ENCODE data around the gene AIPL1. TPM values are rescaled to one million over a fixed set of nuclear protein-coding genes. Genes with fewer than 3 reads are reported as not detected.

The AIPL1 gene
- total and polyA plus RNA-seq, 2 experiments from 2014 or later: not detected

GRCh38 chr17:6393351-6393952, 41.5 kb downstream of the AIPL1 start:
- Histone ChIP-seq H3K27me3 (peaks cover 5% of the 10 kb centered on the region), H3K4me2 (peak overlapping the region; percentile 8), H3K36me3 (replicated peaks; ENCODE audit: insufficient read depth, low read depth) (no peaks in the 10 kb centered on the region), H3K4me1 (ENCODE audit: insufficient read depth) (peaks cover 5% of the 10 kb centered on the region), H4K20me1 (ENCODE audit: insufficient read depth, poor library complexity, severe bottlenecking) (no peaks in the 10 kb centered on the region), H3K9me2 (replicated peaks; ENCODE audit: insufficient read depth) (no peaks in the 10 kb centered on the region), H3K4me3 (no peak overlapping the region), H2AFZ (no peak overlapping the region), H3K79me2 (no peaks in the 10 kb centered on the region), H3K9me3 (ENCODE audit: low read depth) (no peaks in the 10 kb centered on the region), H3K27ac (no peak overlapping the region)
- 57% methylated on average over 15 of the region's 15 CpGs for WGBS (ENCODE audit: low lambda C conversion rate, missing lambda C conversion rate)
- DNase-seq (ENCODE audit: low spot score): peak; percentile 50
- no peak for TF ChIP-seq CTCF (IDR thresholded peaks at IDR 0.05; ENCODE audit: poor library complexity)
- TF ChIP-seq EZH2phosphoT487 (IDR thresholded peaks at IDR 0.05; ENCODE audit: low read depth, severe bottlenecking, unreplicated experiment): no peak
- TF ChIP-seq EZH2 (IDR thresholded peaks at IDR 0.05; ENCODE audit: borderline replicate concordance): no peak

DNA sequence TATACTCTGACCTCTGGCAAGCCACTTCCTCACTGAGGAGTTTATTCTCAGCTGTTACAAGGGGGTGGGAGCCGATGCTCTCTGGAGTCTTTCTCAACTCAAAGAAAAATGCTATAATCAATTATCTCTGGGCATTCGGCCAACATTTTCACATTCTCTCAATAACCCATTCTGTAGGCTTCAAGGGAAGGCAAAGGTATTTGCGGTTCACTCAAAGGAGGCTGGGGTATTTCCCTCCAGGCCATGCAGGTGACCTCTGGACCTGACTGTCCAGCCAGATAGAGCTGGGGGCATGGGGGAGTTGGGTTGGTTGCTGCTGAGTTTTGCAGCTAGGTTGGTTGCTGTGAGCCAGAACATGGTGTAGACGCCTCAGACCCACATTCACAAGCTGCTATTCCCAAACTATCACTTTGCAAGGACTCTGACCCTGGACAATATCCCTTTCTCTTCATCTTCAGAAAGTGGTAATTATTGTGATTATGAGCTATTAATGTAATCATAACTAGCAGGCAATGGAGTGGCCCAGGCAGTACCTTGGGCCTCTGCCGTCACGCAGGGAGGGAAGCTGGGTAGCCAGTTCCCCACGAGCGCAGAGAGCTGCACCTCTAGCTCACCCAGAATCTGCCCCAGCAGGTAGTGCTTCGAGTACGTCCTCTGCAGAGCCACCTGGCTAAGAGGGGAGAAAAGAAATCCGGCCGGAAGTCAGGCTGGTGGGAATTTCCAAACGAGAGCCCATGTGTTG, 42.1 kb downstream of the AIPL1 start:
- WGBS (ENCODE audit: low lambda C conversion rate, missing lambda C conversion rate): 45% methylated on average over 13 of the region's 13 CpGs
- no peaks in the 10 kb centered on the region for H3K9me3 ChIP-seq (ENCODE audit: low read depth)
- no peaks in the 10 kb centered on the region for H3K36me3 ChIP-seq (replicated peaks; ENCODE audit: insufficient read depth, low read depth)
- H3K27me3 ChIP-seq: peaks cover 5% of the 10 kb centered on the region
- DNase-seq (ENCODE audit: low spot score): peak; percentile 37
- H2AFZ ChIP-seq: no peak overlapping the region
- no peaks in the 10 kb centered on the region for H4K20me1 ChIP-seq (ENCODE audit: insufficient read depth, poor library complexity, severe bottlenecking)
- H3K4me2 ChIP-seq: peak overlapping the region; percentile 8
- no peaks in the 10 kb centered on the region for H3K9me2 ChIP-seq (replicated peaks; ENCODE audit: insufficient read depth)
- H3K79me2 ChIP-seq: no peaks in the 10 kb centered on the region
- H3K4me1 ChIP-seq (ENCODE audit: insufficient read depth): peaks cover 5% of the 10 kb centered on the region
- no peak overlapping the region for H3K27ac ChIP-seq
- no peak overlapping the region for H3K4me3 ChIP-seq
- no peak for TF ChIP-seq EZH2phosphoT487 (IDR thresholded peaks at IDR 0.05; ENCODE audit: low read depth, severe bottlenecking, unreplicated experiment)
- no peak for TF ChIP-seq CTCF (IDR thresholded peaks at IDR 0.05; ENCODE audit: poor library complexity)
- no peak for TF ChIP-seq EZH2 (IDR thresholded peaks at IDR 0.05; ENCODE audit: borderline replicate concordance)

DNA sequence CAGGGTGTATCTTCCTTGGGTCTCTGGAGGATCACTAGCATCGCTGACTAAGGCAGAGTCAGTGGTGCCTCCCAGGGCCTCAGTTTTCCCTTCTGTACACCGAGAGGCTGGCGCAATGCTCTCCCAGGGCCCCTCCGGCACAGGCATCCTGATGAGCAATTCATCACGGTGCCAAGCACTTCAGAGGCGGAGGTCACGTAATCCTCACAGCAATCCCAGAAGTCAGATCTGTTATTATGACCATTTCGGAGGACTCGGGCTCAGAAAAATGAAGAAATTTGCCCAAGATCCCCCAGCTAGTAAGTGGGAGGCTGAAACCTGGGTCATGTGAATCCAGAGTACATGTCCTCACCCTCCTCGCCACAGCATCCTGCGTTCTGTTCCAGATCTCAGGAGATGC, 46.5 kb downstream of the AIPL1 start:
- TF ChIP-seq CTCF (IDR thresholded peaks at IDR 0.05; ENCODE audit: poor library complexity): no peak
- no peak for TF ChIP-seq EZH2phosphoT487 (IDR thresholded peaks at IDR 0.05; ENCODE audit: low read depth, severe bottlenecking, unreplicated experiment)
- TF ChIP-seq EZH2 (IDR thresholded peaks at IDR 0.05; ENCODE audit: borderline replicate concordance): no peak
- H3K4me3 ChIP-seq: no peak overlapping the region
- H3K79me2 ChIP-seq: no peaks in the 10 kb centered on the region
- H2AFZ ChIP-seq: no peak overlapping the region
- no peaks in the 10 kb centered on the region for H3K36me3 ChIP-seq (replicated peaks; ENCODE audit: insufficient read depth, low read depth)
- no peaks in the 10 kb centered on the region for H3K9me2 ChIP-seq (replicated peaks; ENCODE audit: insufficient read depth)
- no peak overlapping the region for H3K27ac ChIP-seq
- peaks cover 5% of the 10 kb centered on the region for H3K4me1 ChIP-seq (ENCODE audit: insufficient read depth)
- no peaks in the 10 kb centered on the region for H3K27me3 ChIP-seq
- no peak for DNase-seq (ENCODE audit: low spot score)
- H3K4me2 ChIP-seq: no peak overlapping the region
- H3K9me3 ChIP-seq (ENCODE audit: low read depth): no peaks in the 10 kb centered on the region
- WGBS (ENCODE audit: low lambda C conversion rate, missing lambda C conversion rate): 93% methylated on average over 11 of the region's 11 CpGs
- no peaks in the 10 kb centered on the region for H4K20me1 ChIP-seq (ENCODE audit: insufficient read depth, poor library complexity, severe bottlenecking)
